Esophagus squamous epithelium (tissue), 4 donors: ENCODE data around the gene NR4A3.

ENCODE experiments used
- CTCF ChIP-seq, 6 experiments: fragments of 450-650 bp in 4 of 6; fragments of 200-600 bp in 2 of 6; sonication (generic) in 2 of 6; IDR thresholded peaks; one replicate each; pipeline ENCODE4 v1.5.1; 2016 to 2019; ENCODE audit warnings: antibody characterized with exemption in 6 of 6, mild to moderate bottlenecking in 4 of 6, moderate library complexity in 4 of 6
- POLR2A ChIP-seq, 4 donors: fragments of 450-650 bp; IDR thresholded peaks; one replicate each; pipeline ENCODE4 v1.6.1; 2017; ENCODE audit warnings: antibody characterized with exemption in 4 of 4, mild to moderate bottlenecking in 4 of 4, moderate library complexity in 3 of 4

- TF ChIP-seq CTCF (IDR thresholded peaks at IDR 0.05) (no peak), POLR2A (IDR thresholded peaks at IDR 0.05) (no peak)
These were observed 42.4 kb upstream of the NR4A3 start for GRCh38 chr9:99779277-99779676.
